HG02870 (cell line): ENCODE results near the gene IL10RA.
"Not testable (repeated sequence)": the region's sequence is repeated elsewhere in the genome, so short reads cannot be mapped to it uniquely, and the experiment has no call there.

Experiments used
- ATAC-seq: cut with Tn5 transposase; IDR thresholded peaks from one replicate; pipeline ENCODE4 v1.9.1; 2021; ENCODE audit warnings: mild to moderate bottlenecking, moderate library complexity; ENCODE audit not compliant: unreplicated experiment

The IL10RA gene

DNA sequence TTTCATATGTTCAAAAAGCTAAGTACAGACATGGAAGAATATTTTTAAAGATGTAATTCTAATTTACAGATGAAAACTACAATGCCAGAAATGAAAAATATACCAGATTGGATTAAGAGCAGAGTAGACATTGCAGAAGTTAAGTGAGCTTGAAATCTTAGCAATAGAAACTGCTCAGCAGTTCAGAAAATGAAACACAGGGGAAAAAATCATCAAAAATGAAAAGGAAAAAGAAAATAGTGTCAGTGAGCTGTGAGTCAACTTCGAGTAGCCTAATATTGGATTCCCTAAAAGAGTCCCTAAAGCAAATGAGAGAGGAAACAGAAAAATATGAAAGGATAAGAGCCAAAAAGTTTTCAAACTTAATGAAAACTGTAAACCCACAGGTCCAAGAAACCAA, 25.8 kb upstream of the IL10RA start:
- ATAC-seq: no peak

DNA sequence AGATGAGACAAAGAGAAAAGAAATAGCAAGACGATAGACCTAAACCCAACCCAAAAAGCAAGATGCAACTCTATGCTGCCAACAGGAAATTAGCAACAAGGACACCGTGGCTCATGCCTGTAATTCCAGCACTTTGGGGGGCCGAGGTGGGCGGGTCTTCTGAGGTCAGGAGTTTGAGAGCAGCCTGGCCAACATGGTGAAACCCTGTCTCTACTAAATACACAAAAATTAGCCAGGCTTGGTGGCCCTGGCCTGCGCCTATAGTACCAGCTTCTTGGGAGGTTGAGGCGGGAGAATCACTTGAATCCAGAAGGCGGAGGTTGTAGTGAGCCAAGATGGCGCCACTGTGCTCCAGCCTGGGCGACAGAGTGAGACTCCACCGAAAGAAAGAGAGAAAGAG, 24.3 kb upstream of the IL10RA start:
- ATAC-seq: no peak

GRCh38 chr11:117962826-117963225, 23.4 kb upstream of the IL10RA start:
- no peak for ATAC-seq

DNA sequence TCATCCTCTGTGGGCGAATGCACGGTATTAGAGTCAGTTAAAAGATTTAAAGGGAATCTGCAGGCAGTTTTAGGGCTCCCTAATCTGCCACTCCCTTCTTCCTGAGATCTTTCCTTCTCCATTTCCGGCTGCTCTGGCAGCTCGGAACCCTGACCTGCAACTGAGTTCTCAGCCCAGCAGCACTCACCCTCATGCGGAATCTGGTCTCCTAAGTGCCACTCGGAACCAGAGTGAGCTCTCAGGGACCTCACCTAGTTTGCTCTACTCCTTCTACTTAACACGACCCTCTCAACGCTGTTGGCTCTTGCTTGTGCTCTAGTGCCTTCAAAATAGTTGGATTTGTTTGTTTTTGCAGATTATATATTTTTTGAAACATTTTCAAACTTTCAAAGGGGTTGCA, 19.3 kb upstream of the IL10RA start:
- no peak for ATAC-seq

GRCh38 chr11:117969160-117969991, 16.8 kb upstream of the IL10RA start:
- ATAC-seq: no peak

DNA sequence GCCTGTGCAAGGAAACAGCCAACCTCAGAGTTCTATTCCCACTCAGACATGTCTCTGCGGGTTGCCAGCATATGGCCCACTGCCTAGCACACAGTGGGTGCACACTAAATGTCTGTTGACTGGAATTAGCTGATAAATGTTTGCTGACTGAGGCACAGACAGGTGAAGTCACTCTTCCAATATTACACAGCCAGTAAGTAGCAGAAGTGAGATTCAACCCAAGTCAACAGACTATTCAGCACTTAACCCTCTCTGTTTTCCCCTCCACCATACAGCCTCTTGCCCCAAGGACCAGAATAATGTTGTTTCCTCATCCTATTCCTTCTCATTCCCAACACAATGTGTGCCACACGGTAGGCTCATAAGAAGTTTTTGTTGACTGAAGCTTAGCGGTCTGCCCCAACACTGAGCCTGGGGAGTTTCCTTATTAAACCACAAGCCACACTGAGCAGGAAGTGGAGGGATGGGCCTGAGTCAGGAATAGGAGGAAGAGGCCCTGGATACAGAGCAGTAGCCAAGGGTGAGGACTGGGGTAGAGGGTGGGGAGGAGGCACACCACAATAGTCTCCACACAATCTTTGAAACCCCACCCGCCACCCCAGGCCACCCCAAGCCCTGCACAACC, 15.7 kb upstream of the IL10RA start:
- ATAC-seq: no peak

DNA sequence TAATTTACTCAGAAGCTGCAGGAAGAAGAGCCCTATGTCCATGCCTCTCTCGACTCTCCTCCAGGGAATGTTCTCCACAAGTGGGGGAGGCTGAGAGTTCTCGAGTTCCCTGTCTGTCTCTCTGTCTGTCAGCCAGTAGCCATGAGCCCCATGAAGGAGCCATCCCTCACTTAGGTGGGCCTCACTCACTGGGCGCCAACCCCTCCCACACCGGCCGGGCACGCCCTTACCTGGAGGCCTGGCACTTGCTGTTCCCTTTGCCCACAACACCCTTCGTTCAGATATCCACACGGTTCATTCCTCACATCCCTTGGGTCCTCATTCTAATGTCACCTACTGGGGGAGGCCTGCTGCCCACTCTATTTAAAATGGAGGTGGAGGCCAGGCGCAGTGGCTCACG, 14.2 kb upstream of the IL10RA start:
- no peak for ATAC-seq

DNA sequence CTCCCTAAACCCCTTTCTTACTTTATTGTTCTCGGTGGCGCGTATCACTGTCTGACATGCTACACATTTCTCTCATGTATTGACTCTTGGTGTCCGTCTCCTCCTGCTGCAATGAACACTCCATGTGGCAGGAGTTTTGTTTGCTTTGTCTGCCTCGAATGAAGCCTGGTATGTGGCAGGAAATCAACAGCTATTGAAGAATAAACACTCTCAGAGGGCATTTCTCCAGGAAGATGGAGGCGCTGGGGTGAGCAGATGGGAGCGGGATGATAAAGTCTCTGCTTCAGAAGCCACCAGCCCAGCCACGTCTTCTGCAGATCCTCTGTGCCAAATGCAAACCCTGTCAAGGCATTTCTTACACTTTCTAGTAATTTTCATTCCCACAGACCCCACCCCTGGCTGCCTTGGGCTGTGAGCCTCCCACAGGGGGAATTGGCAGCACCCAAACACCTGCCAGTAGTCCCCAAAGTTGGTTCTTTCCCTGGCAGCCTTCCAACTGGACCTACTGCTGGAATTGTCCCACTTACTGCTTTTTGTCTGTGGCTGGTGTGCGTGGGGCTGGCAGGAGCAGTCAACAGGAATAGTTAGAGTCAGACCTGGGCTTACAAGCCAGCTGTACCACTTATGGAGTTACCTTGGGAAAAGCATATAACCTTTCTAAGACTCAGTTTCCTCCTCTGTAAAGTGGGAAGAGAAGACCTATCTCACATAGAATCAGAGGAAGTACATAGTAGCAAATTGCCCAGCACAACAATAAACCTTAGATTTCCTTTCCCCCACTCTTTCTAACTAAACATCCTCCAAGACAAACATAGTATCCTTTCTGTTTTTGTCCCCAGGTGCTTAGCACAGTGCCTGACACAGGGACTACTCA, 13.3 kb upstream of the IL10RA start:
- no peak for ATAC-seq

- ATAC-seq: no peak
Measured at GRCh38 chr11:117973503-117973860, 12.7 kb upstream of the IL10RA start.

- ATAC-seq: no peak
Measured at GRCh38 chr11:117976445-117976844, 9.7 kb upstream of the IL10RA start.

DNA sequence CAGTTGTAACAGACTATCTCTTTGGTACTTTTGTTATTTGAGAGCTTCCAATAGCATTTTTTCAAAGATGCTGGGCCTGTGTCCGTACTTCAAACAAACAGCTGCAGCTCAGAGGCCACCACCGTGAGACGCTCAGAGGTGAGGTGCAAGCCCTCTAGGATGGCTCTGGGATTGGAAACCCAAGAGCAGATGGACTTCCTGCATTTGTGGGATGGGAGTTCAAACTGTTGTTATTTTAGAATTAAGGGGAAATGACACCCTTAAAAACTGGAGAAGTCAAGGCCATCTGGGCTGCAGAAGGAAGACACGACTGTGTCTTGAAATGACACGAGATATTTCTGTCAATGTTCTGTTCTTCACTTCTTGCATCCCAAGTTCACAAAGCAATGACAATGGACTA, 9.2 kb upstream of the IL10RA start:
- ATAC-seq: no peak

DNA sequence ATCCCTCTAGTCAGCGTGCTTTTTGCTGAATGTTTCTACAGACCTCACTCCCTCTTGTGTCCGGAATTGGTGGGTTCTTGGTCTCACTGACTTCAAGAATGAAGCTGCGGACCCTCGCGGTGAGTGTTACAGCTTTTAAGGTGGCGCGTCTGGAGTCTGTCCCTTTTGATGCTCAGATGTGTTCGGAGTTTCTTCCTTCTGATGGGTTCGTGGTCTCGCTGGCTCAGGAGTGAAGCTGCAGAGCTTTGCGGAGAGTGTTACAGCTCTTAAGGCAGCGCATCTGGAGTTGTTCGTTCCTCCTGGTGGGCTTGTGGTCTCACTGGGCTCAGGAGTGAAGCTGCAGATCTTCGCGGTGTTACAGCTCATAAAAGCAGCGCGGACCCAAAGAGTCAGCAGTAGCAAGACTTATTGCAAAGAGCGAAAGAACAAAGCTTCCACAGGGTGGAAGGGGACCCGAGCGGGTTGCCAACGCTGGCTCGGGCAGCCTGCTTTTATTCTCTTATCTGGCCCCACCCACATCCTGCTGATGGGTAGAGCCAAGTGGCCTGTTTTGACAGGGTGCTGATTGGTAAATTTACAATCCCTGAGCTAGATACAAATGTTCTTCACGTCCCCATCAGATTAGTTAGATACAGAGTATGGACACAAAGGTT, 8.5 kb upstream of the IL10RA start:
- ATAC-seq: not testable (repeated sequence)

DNA sequence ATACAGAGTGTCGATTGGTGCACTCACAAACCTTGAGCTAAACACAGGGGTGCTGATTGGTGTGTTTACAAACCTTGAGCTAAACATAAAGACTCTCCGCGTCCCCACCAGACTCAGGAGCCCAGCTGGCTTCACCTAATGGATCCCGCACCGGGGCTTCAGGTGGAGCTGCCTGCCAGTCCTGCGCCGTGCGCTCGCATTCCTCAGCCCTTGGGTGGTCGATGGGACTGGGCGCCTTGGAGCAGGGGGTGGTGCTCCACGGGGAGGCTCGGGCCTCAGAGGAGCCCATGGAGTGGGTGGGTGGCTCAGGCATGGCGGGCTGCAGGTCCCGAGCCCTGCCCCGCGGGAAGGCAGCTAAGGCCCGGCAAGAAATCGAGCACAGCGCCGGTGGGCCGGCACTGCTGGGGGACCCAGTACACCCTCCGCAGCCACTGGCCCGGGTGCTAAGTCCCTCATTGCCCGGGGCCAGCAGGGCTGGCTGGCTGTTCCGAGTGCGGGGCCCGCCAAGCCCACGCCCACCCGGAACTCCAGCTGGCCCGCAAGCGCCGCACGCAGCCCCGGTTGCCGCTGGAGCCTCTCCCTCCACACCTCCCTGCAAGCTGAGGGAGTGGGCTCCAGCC, 7.8 kb upstream of the IL10RA start:
- ATAC-seq: not testable (repeated sequence)

DNA sequence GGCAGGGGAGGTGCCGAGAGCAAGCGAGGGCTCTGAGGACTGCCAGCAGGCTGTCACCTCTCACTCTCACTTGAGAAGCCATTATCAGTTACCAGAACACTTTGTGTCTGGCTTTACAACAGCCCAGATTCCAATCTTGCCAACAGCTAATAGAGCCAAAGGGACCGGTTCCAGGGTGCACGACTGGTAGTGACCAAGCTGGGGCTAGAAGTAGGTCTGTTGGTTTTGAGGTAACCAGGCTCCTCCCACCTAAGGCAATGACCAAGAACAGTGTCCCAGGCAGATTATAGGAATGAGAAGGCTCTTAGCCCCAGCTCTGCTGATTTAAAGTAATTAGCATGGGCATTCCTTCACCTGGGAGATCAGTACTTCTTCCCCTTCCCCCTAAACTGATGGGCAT, 7.2 kb upstream of the IL10RA start:
- ATAC-seq: no peak

DNA sequence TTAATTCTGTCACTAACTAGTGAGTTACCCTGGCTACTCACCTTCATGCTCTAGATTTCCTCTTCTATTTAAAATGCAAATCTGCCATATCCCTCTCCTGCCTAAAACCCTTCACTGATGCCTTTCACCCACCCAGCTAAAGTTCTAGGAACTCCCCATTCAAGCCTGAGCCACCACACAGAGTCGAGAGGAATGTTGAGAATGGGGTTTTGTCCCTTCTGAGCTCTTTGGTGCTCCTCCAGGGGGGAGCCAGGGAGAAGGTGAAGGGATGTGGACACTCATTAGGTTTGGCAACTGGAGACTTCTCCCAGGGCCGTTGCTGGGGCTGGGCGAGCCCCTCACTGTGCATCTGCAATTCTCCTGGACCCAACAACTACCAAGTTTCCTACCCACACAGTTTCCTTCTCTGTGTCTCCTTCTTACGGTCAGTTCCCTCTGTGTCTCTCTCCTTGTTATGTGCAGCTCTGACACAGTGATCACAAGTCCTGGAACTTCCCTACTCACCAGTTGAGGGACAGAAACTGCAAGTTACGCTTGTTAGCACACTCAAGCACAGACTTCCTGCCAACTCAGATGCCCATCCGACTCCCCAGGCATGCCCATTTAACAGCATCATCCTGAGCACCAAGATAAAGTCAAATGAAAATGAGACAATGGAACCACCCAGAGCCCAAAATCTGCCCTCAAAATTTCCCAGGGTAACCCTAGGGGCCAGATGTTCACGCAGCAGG, 6.5 kb upstream of the IL10RA start:
- ATAC-seq: no peak

- no peak for ATAC-seq
Measured at GRCh38 chr11:117980280-117980679, 5.9 kb upstream of the IL10RA start.

DNA sequence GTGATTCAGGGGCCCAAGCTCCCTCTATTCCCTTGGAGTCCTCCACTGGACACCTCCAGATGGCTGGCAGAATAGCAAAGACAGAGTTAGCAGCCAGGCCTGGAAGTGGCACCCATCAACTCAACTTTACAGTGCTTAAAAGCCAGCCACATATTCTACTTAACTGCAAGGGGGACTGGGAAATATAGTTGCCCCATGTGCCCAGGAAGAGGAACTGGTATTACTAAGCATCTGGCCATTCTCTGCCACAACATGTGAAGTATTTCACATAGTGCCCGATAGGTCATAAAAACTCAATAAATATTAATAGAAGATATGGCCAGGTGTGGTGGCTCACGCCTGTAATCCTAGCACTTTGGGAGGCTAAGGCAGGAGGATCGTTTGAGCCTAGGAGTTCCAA, 5.5 kb upstream of the IL10RA start:
- no peak for ATAC-seq

GRCh38 chr11:117983163-117983475, 3.1 kb upstream of the IL10RA start:
- no peak for ATAC-seq

GRCh38 chr11:117984476-117984875, 1.7 kb upstream of the IL10RA start:
- no peak for ATAC-seq

- peak; percentile 45 for ATAC-seq
Measured at GRCh38 chr11:117986981-117987574, 884 bp downstream of the IL10RA start.
